Stimulated activated naive CD8-positive, alpha-beta T cell treated with anti-CD3 and anti-CD28 coated beads, Interleukin-15, amount 100 ng/mL, for 72 hours (primary cell): Measurements from ENCODE around the gene BNIP1.

Experiments used
- ATAC-seq: fragments of 150-1000 bp; cut with Tn5 transposase; 2 replicates; pipeline ENCODE4 v1.10.0; 2021; ENCODE audit warnings: mild to moderate bottlenecking, moderate library complexity
- DNase-seq, 2 donors: peaks; one replicate each; pipeline ENCODE4 v3.0.0; 2021 to 2022
- H3K27ac Mint-ChIP-seq, 2 donors: one replicate each; pipeline ENCODE4 v1.8.0; 2022; ENCODE audit warnings: mild to moderate bottlenecking in 2 of 2, mixed read lengths in 2 of 2, moderate library complexity in 2 of 2
- H3K27me3 Mint-ChIP-seq: one replicate; pipeline ENCODE4 v1.8.0; 2022; ENCODE audit warnings: mixed read lengths
- H3K4me1 Mint-ChIP-seq: one replicate; pipeline ENCODE4 v1.8.0; 2022; ENCODE audit warnings: mild to moderate bottlenecking, mixed read lengths
- H3K4me3 Mint-ChIP-seq, 2 donors: one replicate each; pipeline ENCODE4 v1.8.0; 2022; ENCODE audit warnings: mild to moderate bottlenecking in 2 of 2, mixed read lengths in 2 of 2, moderate library complexity in 1 of 2
- H3K9me3 Mint-ChIP-seq, 2 donors: one replicate each; pipeline ENCODE4 v1.8.0; 2022; ENCODE audit warnings: mixed read lengths in 2 of 2

BNIP1 gene

GRCh38 chr5:173192561-173192960, 48.2 kb downstream of the BNIP1 start:
- Mint-ChIP-seq H3K9me3 (no peaks in the 10 kb centered on the region), H3K4me1 (no peaks in the 10 kb centered on the region), H3K27me3 (peaks cover 8% of the 10 kb centered on the region), H3K27ac (no peak overlapping the region), H3K4me3 (no peak overlapping the region)
- no peak for ATAC-seq
- no peak for DNase-seq

- Mint-ChIP-seq H3K4me3 (no peak overlapping the region), H3K4me1 (no peaks in the 10 kb centered on the region), H3K9me3 (peaks cover 6 to 8% of the 10 kb centered on the region in 2 donors), H3K27me3 (peaks cover 12% of the 10 kb centered on the region), H3K27ac (no peak overlapping the region)
- ATAC-seq (no peak), DNase-seq (no peak)
Measured at GRCh38 chr5:173196133-173196952, 52.0 kb downstream of the BNIP1 start.

- DNase-seq (no peak), ATAC-seq (no peak)
- peaks cover 6 to 8% of the 10 kb centered on the region in 2 donors for H3K9me3 Mint-ChIP-seq
- peaks cover 20% of the 10 kb centered on the region for H3K27me3 Mint-ChIP-seq
- no peak overlapping the region for H3K27ac Mint-ChIP-seq
- no peak overlapping the region for H3K4me3 Mint-ChIP-seq
- peaks cover 3% of the 10 kb centered on the region for H3K4me1 Mint-ChIP-seq
Measured at GRCh38 chr5:173197375-173197891, 53.1 kb downstream of the BNIP1 start.

- Mint-ChIP-seq H3K27ac (no peak overlapping the region), H3K27me3 (peaks cover 21% of the 10 kb centered on the region), H3K4me3 (no peak overlapping the region), H3K9me3 (peaks cover 6 to 8% of the 10 kb centered on the region in 2 donors), H3K4me1 (peaks cover 10% of the 10 kb centered on the region)
- no peak for DNase-seq
- ATAC-seq: no peak
Measured at GRCh38 chr5:173198049-173198448, 53.7 kb downstream of the BNIP1 start.

- Mint-ChIP-seq H3K4me1 (peaks cover 11% of the 10 kb centered on the region), H3K4me3 (no peak overlapping the region), H3K9me3 (peaks cover 6 to 8% of the 10 kb centered on the region in 2 donors), H3K27ac (no peak overlapping the region), H3K27me3 (peaks cover 43% of the 10 kb centered on the region)
- no peak for ATAC-seq
- no peak for DNase-seq
Measured at GRCh38 chr5:173200356-173200755, 56.0 kb downstream of the BNIP1 start.

- Mint-ChIP-seq H3K4me1 (peaks cover 11% of the 10 kb centered on the region), H3K4me3 (no peak overlapping the region), H3K27me3 (peaks cover 43% of the 10 kb centered on the region), H3K27ac (no peak overlapping the region), H3K9me3 (peaks cover 6 to 8% of the 10 kb centered on the region in 2 donors)
- no peak for ATAC-seq
- DNase-seq: no peak
Measured at GRCh38 chr5:173201636-173202265, 57.4 kb downstream of the BNIP1 start.

GRCh38 chr5:173202266-173202875, 58.0 kb downstream of the BNIP1 start:
- H3K27ac Mint-ChIP-seq: no peak overlapping the region
- peaks cover 6 to 8% of the 10 kb centered on the region in 2 donors for H3K9me3 Mint-ChIP-seq
- H3K4me3 Mint-ChIP-seq: no peak overlapping the region
- H3K4me1 Mint-ChIP-seq: peaks cover 11% of the 10 kb centered on the region
- ATAC-seq (no peak), DNase-seq (no peak)
- peaks cover 43% of the 10 kb centered on the region for H3K27me3 Mint-ChIP-seq

GRCh38 chr5:173204185-173204979, 60.1 kb downstream of the BNIP1 start:
- Mint-ChIP-seq H3K9me3 (peaks cover 4% of the 10 kb centered on the region in 2 donors), H3K27ac (no peak overlapping the region), H3K4me3 (no peak overlapping the region), H3K27me3 (peaks cover 56% of the 10 kb centered on the region), H3K4me1 (peaks cover 11% of the 10 kb centered on the region)
- DNase-seq (peak in 1 of 2 donors; percentile 27), ATAC-seq (no peak)

- H3K4me3 Mint-ChIP-seq: no peak overlapping the region
Measured at GRCh38 chr5:173205916-173206315, 61.6 kb downstream of the BNIP1 start.

GRCh38 chr5:173208296-173208695, 64.0 kb downstream of the BNIP1 start:
- H3K4me3 Mint-ChIP-seq: no peak overlapping the region
- H3K27me3 Mint-ChIP-seq: peaks cover 53% of the 10 kb centered on the region
- no peak for DNase-seq
- H3K27ac Mint-ChIP-seq: no peak overlapping the region
- ATAC-seq: no peak
- H3K9me3 Mint-ChIP-seq: peaks cover 5 to 7% of the 10 kb centered on the region in 2 donors
- no peaks in the 10 kb centered on the region for H3K4me1 Mint-ChIP-seq

More at GRCh38 chr5:173205916-173206315, 61.6 kb downstream of the BNIP1 start:
- Mint-ChIP-seq H3K4me1 (peaks cover 11% of the 10 kb centered on the region), H3K27ac (no peak overlapping the region), H3K9me3 (no peaks in the 10 kb centered on the region), H3K27me3 (peaks cover 68% of the 10 kb centered on the region)
- ATAC-seq: no peak
- DNase-seq: no peak

- peaks cover 44% of the 10 kb centered on the region for H3K27me3 Mint-ChIP-seq
Measured at GRCh38 chr5:173210877-173211276, 66.5 kb downstream of the BNIP1 start.

GRCh38 chr5:173211284-173211683, 67.0 kb downstream of the BNIP1 start:
- DNase-seq (no peak), ATAC-seq (no peak)
- H3K9me3 Mint-ChIP-seq: peaks cover 5 to 14% of the 10 kb centered on the region in 2 donors
- H3K27me3 Mint-ChIP-seq: peaks cover 48% of the 10 kb centered on the region
- no peaks in the 10 kb centered on the region for H3K4me1 Mint-ChIP-seq
- no peak overlapping the region for H3K4me3 Mint-ChIP-seq
- peak overlapping the region in 1 of 2 donors; percentile 3 for H3K27ac Mint-ChIP-seq

More at GRCh38 chr5:173210877-173211276, 66.5 kb downstream of the BNIP1 start:
- H3K9me3 Mint-ChIP-seq: peaks cover 5 to 14% of the 10 kb centered on the region in 2 donors
- H3K27ac Mint-ChIP-seq: no peak overlapping the region
- no peaks in the 10 kb centered on the region for H3K4me1 Mint-ChIP-seq
- DNase-seq (no peak), ATAC-seq (no peak)
- H3K4me3 Mint-ChIP-seq: no peak overlapping the region

- Mint-ChIP-seq H3K9me3 (peaks cover 5 to 14% of the 10 kb centered on the region in 2 donors), H3K27me3 (peaks cover 59% of the 10 kb centered on the region), H3K4me1 (no peaks in the 10 kb centered on the region), H3K27ac (no peak overlapping the region), H3K4me3 (no peak overlapping the region)
- no peak for DNase-seq
- ATAC-seq: no peak
Measured at GRCh38 chr5:173213236-173213933, 69.1 kb downstream of the BNIP1 start.
